Activated naive CD4-positive, alpha-beta T cell treated with Interleukin-2 at 50 U/mL for 16 hours (primary cell): Measurements from ENCODE around the gene IGFBPL1.
"Not testable (repeated sequence)": the region's sequence is repeated elsewhere in the genome, so short reads cannot be mapped to it uniquely, and the experiment has no call there.

Experiments
- DNase-seq: peaks from one replicate; pipeline ENCODE4 v3.0.0-alpha.2; 2020

IGFBPL1 gene

GRCh38 chr9:38431116-38431515, 6.9 kb upstream of the IGFBPL1 start:
- no peak for DNase-seq

GRCh38 chr9:38428062-38428461, 3.8 kb upstream of the IGFBPL1 start:
- DNase-seq = no peak

- no peak for DNase-seq
These were observed 664 bp upstream of the IGFBPL1 start for GRCh38 chr9:38424918-38425317.

GRCh38 chr9:38423273-38423972, 831 bp downstream of the IGFBPL1 start:
- DNase-seq = no peak

- no peak for DNase-seq
These were observed 1.5 kb downstream of the IGFBPL1 start for GRCh38 chr9:38422555-38423260.

- DNase-seq = no peak
These were observed 2.6 kb downstream of the IGFBPL1 start for GRCh38 chr9:38421498-38422211.

GRCh38 chr9:38419181-38419580, 5.1 kb downstream of the IGFBPL1 start:
- no peak for DNase-seq

- DNase-seq = no peak
These were observed 5.9 kb downstream of the IGFBPL1 start for GRCh38 chr9:38418366-38418765.

GRCh38 chr9:38417003-38417945, 7.0 kb downstream of the IGFBPL1 start:
- peak; percentile 35 for DNase-seq

GRCh38 chr9:38416461-38416860, 7.8 kb downstream of the IGFBPL1 start:
- DNase-seq = no peak

GRCh38 chr9:38415856-38416255, 8.4 kb downstream of the IGFBPL1 start:
- no peak for DNase-seq

- DNase-seq = no peak
These were observed 10.1 kb downstream of the IGFBPL1 start for GRCh38 chr9:38414040-38414723.

GRCh38 chr9:38413283-38413682, 11.0 kb downstream of the IGFBPL1 start:
- DNase-seq = no peak

- no peak for DNase-seq
These were observed 11.5 kb downstream of the IGFBPL1 start for GRCh38 chr9:38412751-38413150.

- DNase-seq = no peak
These were observed 15.5 kb downstream of the IGFBPL1 start for GRCh38 chr9:38408719-38409118.

GRCh38 chr9:38406476-38407186, 17.6 kb downstream of the IGFBPL1 start:
- no peak for DNase-seq

GRCh38 chr9:38405785-38406184, 18.5 kb downstream of the IGFBPL1 start:
- DNase-seq = no peak

- no peak for DNase-seq
These were observed 19.9 kb downstream of the IGFBPL1 start for GRCh38 chr9:38404314-38404713.

- no peak for DNase-seq
These were observed 22.3 kb downstream of the IGFBPL1 start for GRCh38 chr9:38401994-38402393.

GRCh38 chr9:38399191-38399590, 25.1 kb downstream of the IGFBPL1 start:
- DNase-seq = not testable (repeated sequence)

GRCh38 chr9:38396371-38396671, 27.9 kb downstream of the IGFBPL1 start:
- no peak for DNase-seq
